Erythroblast (primary cell): Measurements from ENCODE around the gene PDCD11.

Experiments
- GATA1 ChIP-seq: IDR thresholded peaks from 2 replicates; pipeline ENCODE4 v1.6.1; 2011; ENCODE audit warnings: low read depth, mild to moderate bottlenecking, control low read depth, low read length, moderate library complexity
- POLR2A ChIP-seq: IDR thresholded peaks from 2 replicates; pipeline ENCODE4 v1.6.1; 2011; ENCODE audit warnings: mild to moderate bottlenecking, low read length

DNA sequence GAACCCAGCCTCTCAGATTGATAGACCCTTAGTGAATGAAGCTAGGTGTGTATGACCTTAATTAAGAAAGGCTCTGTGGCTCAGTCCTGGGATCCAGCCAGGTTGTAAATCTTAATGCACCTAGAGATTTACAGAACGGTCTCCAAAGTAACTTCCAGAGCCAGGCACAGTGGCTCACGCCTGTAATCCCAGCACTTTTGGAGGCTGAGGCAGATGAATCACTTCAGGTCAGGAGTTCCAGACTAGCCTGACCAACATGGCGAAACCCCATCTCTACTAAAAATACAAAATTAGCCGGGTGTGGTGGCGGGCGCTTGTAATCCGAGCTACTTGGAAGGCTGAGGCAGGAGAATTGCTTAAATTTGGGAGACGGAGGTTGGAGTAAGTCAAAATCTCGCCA, 31.4 kb downstream of the PDCD11 start:
- TF ChIP-seq POLR2A = no peak
- no peak for TF ChIP-seq GATA1
